ENCODE measurements around the gene SLC12A9. TPM values are rescaled to one million over a fixed set of nuclear protein-coding genes. Genes with fewer than 3 reads are reported as not detected.

Gene SLC12A9
- total and polyA plus RNA-seq, 2 of the 4 experiments (the other 2 are of a cell fraction): 4.5 to 16.2 TPM

DNA sequence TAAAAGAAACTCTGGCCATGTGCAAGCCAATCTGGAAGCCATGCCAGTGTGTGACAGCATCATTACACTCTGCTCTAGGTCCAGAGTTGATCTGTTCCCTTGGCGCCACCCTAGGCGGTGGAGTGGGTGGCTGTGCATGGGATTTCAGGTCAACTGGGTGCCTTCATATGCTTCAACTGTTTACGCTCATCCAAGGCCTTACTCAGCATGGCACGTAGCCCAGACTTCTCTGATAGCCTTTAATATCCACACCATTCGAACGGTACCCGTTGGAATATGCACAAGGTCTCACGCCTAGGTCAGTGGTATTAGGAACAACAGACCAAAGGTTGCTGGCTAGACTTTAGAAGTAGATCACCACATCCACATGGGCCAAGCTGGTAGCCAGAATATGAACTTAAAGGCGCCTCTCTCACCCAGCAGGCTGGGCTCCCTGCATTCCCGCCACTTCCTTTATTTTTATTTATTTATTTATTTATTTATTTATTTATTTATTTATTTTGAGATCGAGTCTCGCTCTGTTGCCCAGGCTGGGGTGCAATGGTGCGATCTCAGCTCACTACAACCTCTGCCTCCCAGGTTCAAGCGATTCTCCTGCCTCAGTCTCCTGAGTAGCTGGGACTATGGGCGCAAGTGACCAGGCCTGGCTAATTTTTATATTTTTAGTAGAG lies 61.8 kb downstream of the SLC12A9 start:
- H3K18ac ChIP-seq (ENCODE audit: low read depth, low read length): no peak overlapping the region
- H2AK9ac ChIP-seq (replicated peaks; ENCODE audit: low read depth, low read length, poor library complexity): no peak overlapping the region
- no peak overlapping the region for H2BK5ac ChIP-seq (ENCODE audit: low read depth, low read length, poor library complexity, severe bottlenecking)
- no peaks in the 10 kb centered on the region for H3K4me1 ChIP-seq (ENCODE audit: control insufficient read depth, insufficient read depth, low read length)
- H2BK20ac ChIP-seq (ENCODE audit: low read depth, low read length): no peak overlapping the region
- H4K8ac ChIP-seq (ENCODE audit: low read depth in 2 of 2, low read length in 2 of 2): no peak overlapping the region
- H3K9me3 ChIP-seq (ENCODE audit: control insufficient read depth, insufficient read depth, low read length): no peaks in the 10 kb centered on the region
- WGBS, 2 experiments (ENCODE audit: extremely low coverage in 2 of 2, insufficient read length in 1 of 2): 58% methylated on average over 2 of the region's 15 CpGs; no CpG with 5 or more reads in 1 of the 2 experiments
- dilution Hi-C loops (cut with HindIII; ENCODE audit: low sequenced_read_pairs, unreplicated experiment): no loop called here
- ChIA-PET CTCF (no interaction called here), POLR2A (ENCODE audit: unreplicated experiment) (no interaction called here)
- H3K79me1 ChIP-seq (ENCODE audit: low read depth in 1 of 2, low read length in 2 of 2): no peaks in the 10 kb centered on the region
- no peak overlapping the region for H3K56ac ChIP-seq (ENCODE audit: extremely low read depth, insufficient read depth, low read length)
- H3K27ac ChIP-seq (ENCODE audit: insufficient read depth, low read length): no peak overlapping the region
- intact Hi-C loops (cut with micrococcal nuclease): no loop called here
- H2BK120ac ChIP-seq (ENCODE audit: low read depth, low read length): no peak overlapping the region
- no TSS peak for BruUV-seq (replicated peaks)
- in situ Hi-C loops (cut with MboI; ENCODE audit: low sequenced_read_pairs): no loop called here
- H2BK15ac ChIP-seq (ENCODE audit: low read depth, low read length): no peak overlapping the region
- no peaks in the 10 kb centered on the region for H3K9me1 ChIP-seq (ENCODE audit: insufficient read depth, low read length)
- no peak overlapping the region for H3K23ac ChIP-seq (ENCODE audit: low read depth, low read length)
- H3K9ac ChIP-seq (ENCODE audit: low read depth, low read length): no peak overlapping the region
- no peak overlapping the region for H3K4me2 ChIP-seq (ENCODE audit: low read depth, low read length)
- no peak overlapping the region for H3K14ac ChIP-seq (replicated peaks; ENCODE audit: low read depth, low read length)
- DNase-seq: no peak
- H2AK5ac ChIP-seq (ENCODE audit: low read depth, low read length): no peak overlapping the region
- H3K4ac ChIP-seq (ENCODE audit: low read depth, low read length): no peak overlapping the region
- no peaks in the 10 kb centered on the region for H3K36me3 ChIP-seq (ENCODE audit: control insufficient read depth, insufficient read depth, low read length)
- peaks cover 3% of the 10 kb centered on the region; the same call in 1 of the 2 replicates for H3K27me3 ChIP-seq (ENCODE audit: control insufficient read depth, insufficient read depth, low read length)
- ATAC-seq (ENCODE audit: low read depth): no peak
- no peak overlapping the region for H4K5ac ChIP-seq (ENCODE audit: low read depth, low read length)
- H4K91ac ChIP-seq (ENCODE audit: insufficient read depth, low read depth, low read length): no peak overlapping the region
- H4K20me1 ChIP-seq (ENCODE audit: insufficient read depth, low read length): no peaks in the 10 kb centered on the region
- TF ChIP-seq BHLHE40 (IDR thresholded peaks at IDR 0.05; ENCODE audit: low read depth, low read length): no peak
- TF ChIP-seq, protein P1, sequence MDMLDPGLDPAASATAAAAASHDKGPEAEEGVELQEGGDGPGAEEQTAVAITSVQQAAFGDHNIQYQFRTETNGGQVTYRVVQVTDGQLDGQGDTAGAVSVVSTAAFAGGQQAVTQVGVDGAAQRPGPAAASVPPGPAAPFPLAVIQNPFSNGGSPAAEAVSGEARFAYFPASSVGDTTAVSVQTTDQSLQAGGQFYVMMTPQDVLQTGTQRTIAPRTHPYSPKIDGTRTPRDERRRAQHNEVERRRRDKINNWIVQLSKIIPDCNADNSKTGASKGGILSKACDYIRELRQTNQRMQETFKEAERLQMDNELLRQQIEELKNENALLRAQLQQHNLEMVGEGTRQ (IDR thresholded peaks at IDR 0.05; ENCODE audit: low read depth, low read length): no peak
- TF ChIP-seq MAFK (IDR thresholded peaks at IDR 0.05; ENCODE audit: low read depth, low read length): no peak
- TF ChIP-seq RCOR1 (IDR thresholded peaks at IDR 0.05; ENCODE audit: insufficient replicate concordance, low read length): no peak
- TF ChIP-seq CTCF (conservative IDR thresholded peaks at IDR 0.05; ENCODE audit: low read depth, low read length): no peak
- no peak for TF ChIP-seq MXI1 (IDR thresholded peaks at IDR 0.05; ENCODE audit: borderline replicate concordance, low read depth, low read length)
- no peak for TF ChIP-seq POLR2A (IDR thresholded peaks at IDR 0.05; ENCODE audit: low read depth, low read length)
- no peak for TF ChIP-seq FOS (IDR thresholded peaks at IDR 0.05; ENCODE audit: low read depth, low read length)
- no peak overlapping the region for H2AFZ ChIP-seq (replicated peaks; ENCODE audit: low read length, poor library complexity)
- no peak overlapping the region for H3K4me3 ChIP-seq (ENCODE audit: insufficient read depth, low read depth, low read length)

Data from IMR-90 (cell line).